ENCODE results near the gene GLTPD2. TPM values are rescaled to one million over a fixed set of nuclear protein-coding genes. Genes with fewer than 3 reads are reported as not detected.

GLTPD2 gene
- total RNA-seq, 1 experiment from 2014 or later = not detected

GRCh38 chr17:4789701-4789950 is 862 bp downstream of the GLTPD2 start:
- intact Hi-C loops (cut with micrococcal nuclease) = no loop called here
- H3K27me3 Mint-ChIP-seq (ENCODE audit: insufficient read depth, unreplicated experiment) = no peaks in the 10 kb centered on the region
- POLR2A ChIA-PET = interaction anchor here (0.6 to 4.0 kb wide), 35 partner anchors 10 to 182 kb away, joined by 3 to 51 read pairs (median 5); partner anchors contain the start of genes ARRB2, CHRNE, MED11 and MINK1

GRCh38 chr17:4789951-4790704 is 1.4 kb downstream of the GLTPD2 start:
- Mint-ChIP-seq H3K4me1 (ENCODE audit: insufficient read depth, unreplicated experiment) (peaks cover 18% of the 10 kb centered on the region), H3K27me3 (ENCODE audit: insufficient read depth, unreplicated experiment) (no peaks in the 10 kb centered on the region), H3K36me3 (ENCODE audit: insufficient read depth, unreplicated experiment) (no peaks in the 10 kb centered on the region), H3K27ac (ENCODE audit: low read depth, unreplicated experiment) (peak overlapping the region; percentile 93), H3K4me3 (ENCODE audit: unreplicated experiment) (peak overlapping the region; percentile 75), H3K9me3 (ENCODE audit: unreplicated experiment) (no peaks in the 10 kb centered on the region)
- intact Hi-C loops (cut with micrococcal nuclease) = loop anchor here (1.0 kb wide), 4 partner anchors 43 to 92 kb away; partner anchors contain the start of genes ARRB2, MED11 and MINK1
- peak; percentile 70 for TF ChIP-seq CTCF (IDR thresholded peaks at IDR 0.05; ENCODE audit: unreplicated experiment)
- peak; percentile 95 for DNase-seq (ENCODE audit: unreplicated experiment)
- POLR2A ChIA-PET = interaction anchor here (0.6 to 4.0 kb wide), 53 partner anchors 9 to 236 kb away, joined by 3 to 51 read pairs (median 4); partner anchors contain the start of genes ARRB2, CAMTA2, CHRNE and MED11
- no TSS peak for BruUV-seq (replicated peaks)
- CTCF ChIA-PET = interaction anchor here (0.6 to 6.0 kb wide), 38 partner anchors 10 to 1004 kb away, joined by 3 to 88 read pairs (median 4); partner anchors contain the start of genes CHRNE, MED11, PLD2 and RNF167

More at GRCh38 chr17:4789701-4789950, 862 bp downstream of the GLTPD2 start:
- H3K27ac Mint-ChIP-seq (ENCODE audit: low read depth, unreplicated experiment) = peak overlapping the region; percentile 93
- H3K9me3 Mint-ChIP-seq (ENCODE audit: unreplicated experiment) = no peaks in the 10 kb centered on the region
- H3K4me1 Mint-ChIP-seq (ENCODE audit: insufficient read depth, unreplicated experiment) = peaks cover 18% of the 10 kb centered on the region
- H3K36me3 Mint-ChIP-seq (ENCODE audit: insufficient read depth, unreplicated experiment) = no peaks in the 10 kb centered on the region
- no peak for DNase-seq (ENCODE audit: unreplicated experiment)
- CTCF ChIA-PET = interaction anchor here (0.6 to 6.0 kb wide), 25 partner anchors 10 to 179 kb away, joined by 3 to 88 read pairs (median 5); partner anchors contain the start of genes CHRNE, MED11, PLD2 and RNF167
- H3K4me3 Mint-ChIP-seq (ENCODE audit: unreplicated experiment) = peak overlapping the region; percentile 75
- no TSS peak for BruUV-seq (replicated peaks)
- no peak for TF ChIP-seq CTCF (IDR thresholded peaks at IDR 0.05; ENCODE audit: unreplicated experiment)

- Mint-ChIP-seq H3K27me3 (ENCODE audit: insufficient read depth, unreplicated experiment) (no peaks in the 10 kb centered on the region), H3K27ac (ENCODE audit: low read depth, unreplicated experiment) (peak overlapping the region; percentile 93), H3K4me1 (ENCODE audit: insufficient read depth, unreplicated experiment) (peaks cover 18% of the 10 kb centered on the region), H3K4me3 (ENCODE audit: unreplicated experiment) (peak overlapping the region; percentile 75), H3K9me3 (ENCODE audit: unreplicated experiment) (no peaks in the 10 kb centered on the region), H3K36me3 (ENCODE audit: insufficient read depth, unreplicated experiment) (no peaks in the 10 kb centered on the region)
- CTCF ChIA-PET = interaction anchor here (0.6 to 6.0 kb wide), 27 partner anchors 10 to 1003 kb away, joined by 3 to 88 read pairs (median 5); partner anchors contain the start of genes CHRNE, MED11 and PLD2
- intact Hi-C loops (cut with micrococcal nuclease) = loop anchor here (1.0 kb wide), 4 partner anchors 43 to 92 kb away; partner anchors contain the start of genes ARRB2, MED11 and MINK1
- BruUV-seq (replicated peaks) = no TSS peak
- no peak for DNase-seq (ENCODE audit: unreplicated experiment)
- POLR2A ChIA-PET = interaction anchor here (0.6 to 4.0 kb wide), 47 partner anchors 10 to 236 kb away, joined by 3 to 51 read pairs (median 4); partner anchors contain the start of genes ARRB2, CAMTA2, CHRNE and MED11
- TF ChIP-seq CTCF (IDR thresholded peaks at IDR 0.05; ENCODE audit: unreplicated experiment) = no peak
Measured at GRCh38 chr17:4790705-4791088, 1.9 kb downstream of the GLTPD2 start.

GRCh38 chr17:4795168-4795567 is 6.4 kb downstream of the GLTPD2 start:
- Mint-ChIP-seq H3K36me3 (ENCODE audit: insufficient read depth, unreplicated experiment) (peaks cover 14% of the 10 kb centered on the region), H3K27ac (ENCODE audit: low read depth, unreplicated experiment) (peak overlapping the region; percentile 88), H3K4me1 (ENCODE audit: insufficient read depth, unreplicated experiment) (peaks cover 16% of the 10 kb centered on the region), H3K9me3 (ENCODE audit: unreplicated experiment) (no peaks in the 10 kb centered on the region), H3K4me3 (ENCODE audit: unreplicated experiment) (no peak overlapping the region), H3K27me3 (ENCODE audit: insufficient read depth, unreplicated experiment) (no peaks in the 10 kb centered on the region)
- DNase-seq (ENCODE audit: unreplicated experiment) = no peak
- intact Hi-C loops (cut with micrococcal nuclease) = no loop called here
- ChIA-PET CTCF (no interaction called here), POLR2A (no interaction called here)
- no peak for TF ChIP-seq CTCF (IDR thresholded peaks at IDR 0.05; ENCODE audit: unreplicated experiment)
- no TSS peak for BruUV-seq (replicated peaks)

Measured in MCF 10A (cell line).